ENCODE measurements around the gene GNA12. TPM values are rescaled to one million over a fixed set of nuclear protein-coding genes. Genes with fewer than 3 reads are reported as not detected.
"Not testable (repeated sequence)": the region's sequence is repeated elsewhere in the genome, so short reads cannot be mapped to it uniquely, and the experiment has no call there.

GNA12 gene
- total and polyA plus RNA-seq, 10 of the 15 experiments (the other 5 are each of a cell fraction or from before 2014, with no cell fraction given): 1.9 to 51.8 (median 12.6) TPM

GRCh38 chr7:2724453-2725177, 119.5 kb downstream of the GNA12 start:
- POLR2A ChIA-PET: interaction anchor here (0.6 kb wide), 1 partner anchor 167 kb away, joined by 4 read pairs; no protein-coding TSS in a partner anchor
- Histone ChIP-seq H3K27me3 (replicated peaks in 1 of 2; ENCODE audit: control insufficient read depth in 2 of 2, insufficient read depth in 2 of 2, low read length in 1 of 2) (no peaks in the 10 kb centered on the region), H3K79me2 (ENCODE audit: control insufficient read depth, insufficient read depth, low read length) (no peaks in the 10 kb centered on the region), H3K9ac (ENCODE audit: control insufficient read depth, insufficient read depth, low read length) (no peak overlapping the region), H4K20me1 (ENCODE audit: control insufficient read depth, insufficient read depth) (no peaks in the 10 kb centered on the region), H3K4me3 (no peak overlapping the region), H3K27ac (ENCODE audit: control insufficient read depth, insufficient read depth) (no peak overlapping the region), H3K9me3 (replicated peaks; ENCODE audit: control insufficient read depth, insufficient read depth, low read length) (no peaks in the 10 kb centered on the region; the same call in 2 of the 3 replicates), H2AFZ (ENCODE audit: control insufficient read depth, low read depth, low read length) (no peak overlapping the region), H3K4me1 (ENCODE audit: control insufficient read depth, insufficient read depth, low read length) (peaks cover 7% of the 10 kb centered on the region), H3K4me2 (ENCODE audit: control insufficient read depth, insufficient read depth) (no peak overlapping the region), H3K36me3 (ENCODE audit: control insufficient read depth in 2 of 2, insufficient read depth in 2 of 2, low read length in 1 of 2) (peaks cover 0 to 4% of the 10 kb centered on the region in 2 experiments; a peak in 2 of 4 replicates)
- FAIRE-seq (no peak), ATAC-seq (no peak), DNase-seq (ENCODE audit: low read depth, low spot score) (no peak)
- intact Hi-C loops (cut with micrococcal nuclease; ENCODE audit: unreplicated experiment): no loop called here
- 95% methylated on average over 28 of the region's 31 CpGs for WGBS (ENCODE audit: insufficient coverage, insufficient replicate concordance, low lambda C conversion rate, missing lambda C conversion rate)
- no TSS peak for BruUV-seq (replicated peaks)
- in situ Hi-C loops (cut with MboI): no loop called here
- CTCF ChIA-PET: no interaction called here
- RAD21 ChIA-PET (ENCODE audit: unreplicated experiment): interaction anchor here (1.0 kb wide), 1 partner anchor 33 kb away, joined by 3 read pairs; no protein-coding TSS in a partner anchor
- SMC1A ChIA-PET (ENCODE audit: uncharacterized antibody, unreplicated experiment): interaction anchor here (2.0 kb wide), 1 partner anchor 15 kb away, joined by 10 read pairs; no protein-coding TSS in a partner anchor
- TF ChIP-seq MYB (IDR thresholded peaks at IDR 0.05; ENCODE audit: borderline replicate concordance, low read depth, low read length) (no peak), CBX3 (IDR thresholded peaks at IDR 0.05; ENCODE audit: borderline replicate concordance, low read depth) (no peak), EED (IDR thresholded peaks at IDR 0.05; ENCODE audit: low read depth) (no peak), KDM1A (IDR thresholded peaks at IDR 0.05; ENCODE audit: borderline replicate concordance) (no peak)

GRCh38 chr7:2724036-2724435, 120.1 kb downstream of the GNA12 start:
- in situ Hi-C loops (cut with MboI); H3K27ac ChIP-seq (ENCODE audit: control insufficient read depth, insufficient read depth); H2AFZ ChIP-seq (ENCODE audit: control insufficient read depth, low read depth, low read length); H3K79me2 ChIP-seq (ENCODE audit: control insufficient read depth, insufficient read depth, low read length); H3K4me1 ChIP-seq (ENCODE audit: control insufficient read depth, insufficient read depth, low read length); H3K9me3 ChIP-seq (replicated peaks; ENCODE audit: control insufficient read depth, insufficient read depth, low read length); FAIRE-seq; RAD21 ChIA-PET (ENCODE audit: unreplicated experiment); BruUV-seq (replicated peaks); H3K4me3 ChIP-seq; H3K27me3 ChIP-seq (replicated peaks in 1 of 2; ENCODE audit: control insufficient read depth in 2 of 2, insufficient read depth in 2 of 2, low read length in 1 of 2); H3K36me3 ChIP-seq (ENCODE audit: control insufficient read depth in 2 of 2, insufficient read depth in 2 of 2, low read length in 1 of 2); H4K20me1 ChIP-seq (ENCODE audit: control insufficient read depth, insufficient read depth); ATAC-seq; H3K9ac ChIP-seq (ENCODE audit: control insufficient read depth, insufficient read depth, low read length); DNase-seq (ENCODE audit: low read depth, low spot score); H3K4me2 ChIP-seq (ENCODE audit: control insufficient read depth, insufficient read depth); intact Hi-C loops (cut with micrococcal nuclease; ENCODE audit: unreplicated experiment); POLR2A ChIA-PET: not testable (repeated sequence)
- ChIA-PET CTCF (interaction anchor here (1.0 to 1.2 kb wide), 2 partner anchors 53 to 140 kb away, joined by 3 read pairs; no protein-coding TSS in a partner anchor), SMC1A (ENCODE audit: uncharacterized antibody, unreplicated experiment) (interaction anchor here (2.0 kb wide), 1 partner anchor 14 kb away, joined by 10 read pairs; no protein-coding TSS in a partner anchor)
- 97% methylated on average over 13 of the region's 15 CpGs for WGBS (ENCODE audit: insufficient coverage, insufficient replicate concordance, low lambda C conversion rate, missing lambda C conversion rate)
